Activated T-helper 1 cell treated with Interleukin-2 at 50 U/mL for 16 hours (primary cell): Measurements from ENCODE around the gene ASL.
"Not testable (repeated sequence)": the region's sequence is repeated elsewhere in the genome, so short reads cannot be mapped to it uniquely, and the experiment has no call there.

Source experiments
- DNase-seq: peaks from one replicate; pipeline ENCODE4 v3.0.0-alpha.2; 2020; ENCODE audit warnings: low read depth

The ASL gene

GRCh38 chr7:66119245-66119850, 43.7 kb downstream of the ASL start:
- no peak for DNase-seq

GRCh38 chr7:66123175-66123528, 47.5 kb downstream of the ASL start:
- no peak for DNase-seq

- not testable (repeated sequence) for DNase-seq
Observed at GRCh38 chr7:66124569-66124861, 48.9 kb downstream of the ASL start.

GRCh38 chr7:66125052-66125694, 49.6 kb downstream of the ASL start:
- DNase-seq, result no peak

- not testable (repeated sequence) for DNase-seq
Observed at GRCh38 chr7:66125781-66126352, 50.2 kb downstream of the ASL start.

DNA sequence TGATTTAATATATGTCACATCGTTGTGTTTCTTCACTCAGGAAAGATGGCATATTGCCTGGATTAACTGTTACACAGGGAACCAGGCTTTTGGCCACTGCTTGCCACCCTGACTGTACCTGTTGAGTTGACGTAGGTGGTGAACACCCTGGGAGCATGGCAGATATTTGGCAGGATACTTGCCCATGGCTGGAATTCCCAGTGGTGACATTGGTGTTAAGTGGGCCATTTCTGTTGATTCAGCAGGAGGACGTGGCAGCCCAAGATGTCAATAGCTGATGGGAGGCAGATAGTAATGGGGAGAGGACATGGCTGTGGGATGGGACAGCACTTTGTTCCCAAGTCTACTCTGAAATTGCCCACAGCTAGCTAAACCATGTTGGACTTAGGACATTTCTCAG, 51.6 kb downstream of the ASL start:
- not testable (repeated sequence) for DNase-seq

GRCh38 chr7:66138994-66139752, 63.6 kb downstream of the ASL start:
- no peak for DNase-seq

- no peak for DNase-seq
Observed at GRCh38 chr7:66140924-66141323, 65.3 kb downstream of the ASL start.

GRCh38 chr7:66142334-66142733, 66.7 kb downstream of the ASL start:
- DNase-seq, result no peak

DNA sequence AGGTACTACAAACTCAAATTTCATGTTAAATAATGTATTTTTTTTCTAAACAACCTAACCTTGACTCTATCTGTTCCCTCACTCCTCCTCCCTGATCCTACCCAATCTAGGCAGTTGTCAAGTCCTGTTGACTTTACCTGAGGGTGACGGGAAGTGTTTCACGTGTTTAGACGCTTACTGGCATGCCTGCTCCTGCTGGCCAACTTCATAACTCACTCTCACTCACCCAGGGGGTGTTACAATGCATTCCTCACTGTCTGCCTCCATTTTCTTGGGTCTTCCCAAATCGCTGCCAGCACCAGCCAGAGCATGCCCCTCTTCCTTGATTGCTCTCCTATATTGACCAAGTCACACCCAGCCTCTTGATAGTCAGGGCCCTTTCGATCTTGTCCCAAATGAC, 67.4 kb downstream of the ASL start:
- DNase-seq, result no peak
